Karpas-422 (cell line): ENCODE data around the gene CORO6. TPM values are rescaled to one million over a fixed set of nuclear protein-coding genes. Genes with fewer than 3 reads are reported as not detected.

Source experiments
- DNase-seq: peaks from one replicate; pipeline ENCODE4 v3.0.0-alpha.2; 2015
- H2AFZ ChIP-seq: fragments of 200-600 bp; sonication (generic); 2 replicates; pipeline ENCODE4 v1.6.1; 2014; ENCODE audit warnings: antibody characterized with exemption, low read length, mixed read lengths
- H3K27ac ChIP-seq: fragments of 200-600 bp; sonication (generic); 2 replicates; pipeline ENCODE4 v1.5.1; 2014; ENCODE audit warnings: mild to moderate bottlenecking, low read length, moderate library complexity
- H3K27me3 ChIP-seq: fragments of 200-600 bp; sonication (generic); 2 replicates; pipeline ENCODE4 v1.6.1; 2014; ENCODE audit warnings: low read length, mixed read lengths
- H3K36me3 ChIP-seq: fragments of 200-600 bp; sonication (generic); 2 replicates; pipeline ENCODE4 v1.6.1; 2014; ENCODE audit warnings: low read length, mixed read lengths; ENCODE audit not compliant: insufficient read depth
- H3K4me1 ChIP-seq: fragments of 200-600 bp; sonication (generic); 2 replicates; pipeline ENCODE4 v1.6.1; 2014; ENCODE audit warnings: mild to moderate bottlenecking, low read length, mixed read lengths
- H3K4me2 ChIP-seq: fragments of 200-600 bp; sonication (generic); 2 replicates; pipeline ENCODE4 v1.6.1; 2014; ENCODE audit warnings: low read length, low read depth, mild to moderate bottlenecking; ENCODE audit not compliant: poor library complexity, severe bottlenecking
- H3K4me3 ChIP-seq: fragments of 200-600 bp; sonication (generic); 2 replicates; pipeline ENCODE4 v1.5.1; 2014; ENCODE audit warnings: mild to moderate bottlenecking, antibody characterized with exemption, low read length, mixed read lengths
- H3K79me2 ChIP-seq: fragments of 200-600 bp; sonication (generic); 2 replicates; pipeline ENCODE4 v1.6.1; 2014; ENCODE audit warnings: mild to moderate bottlenecking, low read length, mixed read lengths
- H3K9ac ChIP-seq: fragments of 200-600 bp; sonication (generic); 2 replicates; pipeline ENCODE4 v1.6.0; 2014; ENCODE audit warnings: low read length
- H3K9me2 ChIP-seq: fragments of 200-600 bp; sonication (generic), shearing (Covaris generic); replicated peaks from 2 replicates; pipeline ENCODE4 v1.6.0; 2014; ENCODE audit warnings: mild to moderate bottlenecking, low read length, moderate library complexity; ENCODE audit not compliant: insufficient read depth
- H3K9me3 ChIP-seq: fragments of 300-700, 200-600 bp; sonication (generic); 2 replicates; pipeline ENCODE4 v1.6.1; 2014; ENCODE audit warnings: low read length, mixed read lengths
- H4K20me1 ChIP-seq: fragments of 200-600 bp; sonication (generic); 2 replicates; pipeline ENCODE4 v1.6.1; 2014; ENCODE audit warnings: mild to moderate bottlenecking, antibody characterized with exemption, low read length, low read depth; ENCODE audit not compliant: insufficient read depth
- total RNA-seq: library from RNA; depleted of rRNA; stranded (reverse); fragments of >200 nt; shearing (Covaris generic); gene quantifications from 2 replicates; pipeline ENCODE4 v1.2.3, GENCODE V29; 2014; ENCODE audit warnings: low replicate concordance

The CORO6 gene
- total RNA-seq, 1 experiment from 2014 or later, result 1.8 TPM

GRCh38 chr17:29577385-29578211, 45.1 kb downstream of the CORO6 start:
- Histone ChIP-seq H3K4me3 (no peak overlapping the region), H3K9me3 (no peaks in the 10 kb centered on the region), H3K4me2 (no peak overlapping the region), H3K27ac (no peak overlapping the region), H3K79me2 (peaks cover 8% of the 10 kb centered on the region; the same call in 1 of the 2 replicates), H3K4me1 (peaks cover 14% of the 10 kb centered on the region), H3K9ac (no peak overlapping the region), H2AFZ (no peak overlapping the region), H3K9me2 (no peaks in the 10 kb centered on the region), H3K36me3 (peaks cover 18% of the 10 kb centered on the region), H3K27me3 (no peaks in the 10 kb centered on the region), H4K20me1 (no peaks in the 10 kb centered on the region)
- DNase-seq, result no peak

DNA sequence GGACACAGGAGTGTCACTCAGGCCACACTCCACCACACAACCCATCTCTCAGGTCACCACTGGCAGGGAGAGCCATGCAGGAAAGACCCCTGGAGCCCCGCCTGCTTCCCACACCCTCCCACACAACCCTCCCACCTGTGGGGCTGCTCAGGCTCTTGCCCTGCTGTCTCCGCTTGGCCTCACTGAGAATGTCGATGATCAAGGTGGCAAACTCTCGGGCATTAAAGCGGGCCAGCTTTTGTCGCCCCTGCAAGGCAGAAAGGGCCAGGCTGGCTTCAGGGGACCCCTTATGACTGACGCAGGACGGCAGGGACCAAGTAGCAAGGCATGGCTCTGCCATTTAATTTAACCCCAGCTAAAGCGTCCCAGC, 45.7 kb downstream of the CORO6 start:
- peaks cover 15% of the 10 kb centered on the region for H3K36me3 ChIP-seq
- H3K9me2 ChIP-seq, result no peaks in the 10 kb centered on the region
- no peak overlapping the region for H3K4me3 ChIP-seq
- DNase-seq, result no peak
- peaks cover 14% of the 10 kb centered on the region for H3K4me1 ChIP-seq
- no peak overlapping the region for H3K4me2 ChIP-seq
- peaks cover 5% of the 10 kb centered on the region; the same call in 1 of the 2 replicates for H3K79me2 ChIP-seq
- H3K9ac ChIP-seq, result no peak overlapping the region
- H4K20me1 ChIP-seq, result no peaks in the 10 kb centered on the region
- no peak overlapping the region for H3K27ac ChIP-seq
- H3K27me3 ChIP-seq, result no peaks in the 10 kb centered on the region
- no peak overlapping the region for H2AFZ ChIP-seq
- H3K9me3 ChIP-seq, result no peaks in the 10 kb centered on the region

DNA sequence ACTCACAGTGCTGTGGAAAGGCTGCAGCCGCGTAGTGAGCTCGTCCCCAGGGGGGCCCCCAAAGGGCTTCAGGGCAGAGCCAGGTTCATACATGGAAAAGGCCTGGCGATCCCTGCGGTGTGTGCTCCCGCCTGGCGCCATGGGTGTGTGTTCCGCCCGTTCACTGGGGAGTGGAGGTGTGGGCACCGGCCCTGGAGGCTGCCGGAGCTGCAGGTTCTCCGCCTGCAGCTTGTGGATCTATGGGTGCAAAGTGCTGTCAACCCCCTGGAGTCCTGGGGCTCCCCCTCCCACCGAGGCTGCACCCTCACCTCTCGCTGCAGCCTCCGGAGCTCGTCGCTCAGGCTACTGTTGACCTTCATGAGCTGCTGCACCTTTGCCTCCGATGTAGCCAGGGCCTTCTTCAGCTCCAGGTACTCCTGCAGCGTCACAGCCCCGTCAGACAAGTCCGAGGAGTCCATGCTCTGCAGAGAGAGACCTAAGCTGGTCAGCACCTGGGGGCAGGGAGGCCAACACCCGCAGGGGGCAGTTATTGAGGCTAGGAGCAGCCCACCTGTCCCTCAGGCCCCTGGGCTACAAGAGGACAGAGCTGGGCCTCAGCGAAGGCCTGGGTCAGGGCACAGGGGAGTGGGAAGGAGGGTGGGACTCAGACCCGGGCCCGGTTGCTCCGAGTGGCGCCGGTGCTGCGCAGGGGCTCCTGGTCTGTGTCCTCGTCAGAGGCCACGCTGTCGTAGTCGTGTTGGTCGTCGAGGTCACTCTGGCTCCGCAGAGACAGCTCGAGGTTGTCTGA, 46.3 kb downstream of the CORO6 start:
- no peak overlapping the region for H3K27ac ChIP-seq
- H3K9me3 ChIP-seq, result no peaks in the 10 kb centered on the region
- H2AFZ ChIP-seq, result no peak overlapping the region
- H3K79me2 ChIP-seq, result peaks cover 5% of the 10 kb centered on the region; the same call in 1 of the 2 replicates
- no peak overlapping the region for H3K9ac ChIP-seq
- H3K27me3 ChIP-seq, result no peaks in the 10 kb centered on the region
- peaks cover 14% of the 10 kb centered on the region; the same call in 1 of the 2 replicates for H3K36me3 ChIP-seq
- H3K4me2 ChIP-seq, result no peak overlapping the region
- DNase-seq, result no peak
- no peaks in the 10 kb centered on the region for H4K20me1 ChIP-seq
- no peaks in the 10 kb centered on the region for H3K9me2 ChIP-seq
- H3K4me3 ChIP-seq, result no peak overlapping the region
- H3K4me1 ChIP-seq, result peaks cover 10% of the 10 kb centered on the region

DNA sequence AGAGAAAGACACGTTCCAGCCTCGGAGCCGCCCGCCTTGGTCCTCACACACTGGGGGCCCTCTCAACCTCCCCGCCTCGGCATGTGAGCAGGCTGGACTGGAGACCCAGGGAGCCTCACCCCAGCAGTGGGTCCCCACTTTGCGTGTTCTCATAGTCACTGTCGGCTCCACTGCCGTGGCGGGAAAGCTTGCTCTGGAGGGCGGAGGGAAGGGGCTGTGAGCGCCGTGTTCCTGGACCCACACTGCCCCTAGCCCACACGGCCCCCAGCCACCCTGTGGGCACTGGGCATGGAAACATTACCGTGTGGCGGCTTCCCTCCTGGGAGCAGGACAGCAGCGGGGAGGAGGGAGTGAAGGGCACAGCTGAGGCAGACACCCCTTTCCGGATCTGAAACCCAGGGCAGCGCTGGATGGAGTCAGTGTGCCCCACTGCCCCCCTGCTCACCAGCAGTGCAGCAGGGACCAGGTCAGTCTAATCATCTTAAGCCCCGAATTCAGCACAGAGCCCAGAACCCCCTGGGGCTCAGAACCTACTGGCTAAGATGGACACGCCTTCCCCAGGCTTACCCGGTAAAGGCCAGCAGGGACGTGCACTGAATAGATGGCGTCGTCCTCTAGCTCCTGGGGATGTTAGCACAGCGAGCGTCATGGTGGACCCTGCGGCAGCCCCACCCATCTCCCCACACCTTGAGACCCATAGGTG, 47.0 kb downstream of the CORO6 start:
- no peak overlapping the region for H3K27ac ChIP-seq
- H3K9ac ChIP-seq, result no peak overlapping the region
- no peaks in the 10 kb centered on the region for H3K27me3 ChIP-seq
- DNase-seq, result no peak
- H3K9me2 ChIP-seq, result no peaks in the 10 kb centered on the region
- H3K9me3 ChIP-seq, result no peaks in the 10 kb centered on the region
- H3K4me1 ChIP-seq, result peaks cover 3% of the 10 kb centered on the region
- no peak overlapping the region for H3K4me3 ChIP-seq
- no peak overlapping the region for H3K4me2 ChIP-seq
- no peaks in the 10 kb centered on the region for H4K20me1 ChIP-seq
- H3K36me3 ChIP-seq, result peaks cover 8% of the 10 kb centered on the region; the same call in 1 of the 2 replicates
- no peak overlapping the region for H2AFZ ChIP-seq
- peaks cover 5% of the 10 kb centered on the region; the same call in 1 of the 2 replicates for H3K79me2 ChIP-seq

DNA sequence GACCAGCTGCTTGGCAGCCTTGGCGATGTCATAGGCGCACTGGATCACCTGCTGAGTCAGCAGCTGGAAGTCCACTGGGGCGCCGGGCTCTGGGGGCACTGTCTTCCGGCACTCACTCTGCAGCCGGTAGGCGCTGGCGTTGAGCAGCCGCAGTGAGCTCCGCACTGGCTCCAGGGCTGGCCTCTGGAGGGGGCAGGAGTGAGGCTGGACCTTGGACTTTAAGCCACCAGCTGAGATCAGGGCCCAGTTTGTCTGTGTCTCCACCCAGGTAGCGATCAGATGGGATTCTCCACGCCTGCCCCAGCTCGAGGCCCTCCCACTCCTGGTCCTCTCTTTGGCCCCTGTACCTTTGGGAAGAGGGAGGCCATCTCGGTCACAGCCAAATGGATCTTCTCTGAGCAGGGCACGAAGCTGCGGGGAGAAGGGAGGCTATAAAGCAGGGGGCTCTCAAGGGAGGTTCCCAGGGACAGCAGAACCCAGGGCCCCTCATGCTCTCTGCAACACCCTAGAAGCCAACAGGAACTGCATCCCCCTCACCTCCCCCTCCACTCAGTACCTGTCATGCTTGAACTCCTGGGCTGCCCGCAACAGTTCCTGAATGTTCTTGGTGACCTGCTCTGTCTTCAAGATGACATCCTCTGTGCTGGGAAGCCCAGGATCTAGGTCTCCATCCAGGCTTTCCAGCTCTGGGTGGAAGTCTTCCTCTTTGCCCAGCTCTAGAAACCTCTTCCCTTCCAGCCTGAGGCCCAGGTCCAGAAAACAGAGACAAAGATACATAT, 47.8 kb downstream of the CORO6 start:
- Histone ChIP-seq H3K4me2 (no peak overlapping the region), H3K9ac (no peak overlapping the region), H3K4me1 (no peaks in the 10 kb centered on the region), H3K27ac (no peak overlapping the region), H3K79me2 (peaks cover 4% of the 10 kb centered on the region; the same call in 1 of the 2 replicates), H2AFZ (no peak overlapping the region), H3K27me3 (no peaks in the 10 kb centered on the region), H3K36me3 (peaks cover 8% of the 10 kb centered on the region; the same call in 1 of the 2 replicates), H3K9me2 (no peaks in the 10 kb centered on the region), H4K20me1 (no peaks in the 10 kb centered on the region), H3K4me3 (no peak overlapping the region), H3K9me3 (no peaks in the 10 kb centered on the region)
- no peak for DNase-seq

GRCh38 chr17:29573871-29574731, 48.6 kb downstream of the CORO6 start:
- no peaks in the 10 kb centered on the region for H3K9me3 ChIP-seq
- H4K20me1 ChIP-seq, result no peaks in the 10 kb centered on the region
- peaks cover 4% of the 10 kb centered on the region; the same call in 1 of the 2 replicates for H3K79me2 ChIP-seq
- peaks cover 6% of the 10 kb centered on the region for H3K4me1 ChIP-seq
- H3K36me3 ChIP-seq, result peaks cover 8% of the 10 kb centered on the region; the same call in 1 of the 2 replicates
- no peak overlapping the region for H3K4me2 ChIP-seq
- H3K27me3 ChIP-seq, result no peaks in the 10 kb centered on the region
- H3K9me2 ChIP-seq, result no peaks in the 10 kb centered on the region
- no peak overlapping the region for H3K27ac ChIP-seq
- no peak for DNase-seq
- no peak overlapping the region for H3K4me3 ChIP-seq
- no peak overlapping the region for H3K9ac ChIP-seq
- H2AFZ ChIP-seq, result no peak overlapping the region

DNA sequence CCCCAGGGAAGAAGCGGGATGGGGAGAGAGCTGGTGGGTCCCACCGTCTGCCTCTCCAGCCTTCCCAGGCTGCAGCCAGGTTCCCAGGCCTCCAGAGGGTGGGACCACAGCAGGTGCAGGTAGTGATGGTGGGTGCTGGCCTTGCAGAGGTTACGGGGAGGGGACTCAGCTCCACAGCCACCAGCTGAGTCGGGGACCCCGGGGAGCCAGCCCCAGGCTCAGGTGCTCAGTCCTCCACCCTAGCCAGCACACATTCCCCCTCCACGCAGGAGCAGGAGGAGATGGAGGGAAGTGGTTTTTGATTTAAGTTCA, 49.2 kb downstream of the CORO6 start:
- peaks cover 8% of the 10 kb centered on the region; the same call in 1 of the 2 replicates for H3K36me3 ChIP-seq
- peaks cover 9% of the 10 kb centered on the region for H3K4me1 ChIP-seq
- no peak overlapping the region for H2AFZ ChIP-seq
- H3K9me2 ChIP-seq, result no peaks in the 10 kb centered on the region
- no peak for DNase-seq
- H3K9ac ChIP-seq, result no peak overlapping the region
- H3K9me3 ChIP-seq, result no peaks in the 10 kb centered on the region
- no peaks in the 10 kb centered on the region for H3K27me3 ChIP-seq
- peaks cover 8% of the 10 kb centered on the region; the same call in 1 of the 2 replicates for H3K79me2 ChIP-seq
- H3K27ac ChIP-seq, result no peak overlapping the region
- H3K4me3 ChIP-seq, result no peak overlapping the region
- no peak overlapping the region for H3K4me2 ChIP-seq
- no peaks in the 10 kb centered on the region for H4K20me1 ChIP-seq
